GM18867 (cell line): ENCODE data around the gene SH2D3C.

Experiments
- ATAC-seq: cut with Tn5 transposase; IDR thresholded peaks from one replicate; pipeline ENCODE4 v1.9.1; 2021; ENCODE audit warnings: mild to moderate bottlenecking, moderate library complexity; ENCODE audit not compliant: unreplicated experiment

Gene SH2D3C

GRCh38 chr9:127808347-127809001 lies 30.0 kb upstream of the SH2D3C start:
- ATAC-seq = no peak

GRCh38 chr9:127806871-127807270 lies 28.4 kb upstream of the SH2D3C start:
- ATAC-seq = no peak

GRCh38 chr9:127805620-127806019 lies 27.2 kb upstream of the SH2D3C start:
- no peak for ATAC-seq

DNA sequence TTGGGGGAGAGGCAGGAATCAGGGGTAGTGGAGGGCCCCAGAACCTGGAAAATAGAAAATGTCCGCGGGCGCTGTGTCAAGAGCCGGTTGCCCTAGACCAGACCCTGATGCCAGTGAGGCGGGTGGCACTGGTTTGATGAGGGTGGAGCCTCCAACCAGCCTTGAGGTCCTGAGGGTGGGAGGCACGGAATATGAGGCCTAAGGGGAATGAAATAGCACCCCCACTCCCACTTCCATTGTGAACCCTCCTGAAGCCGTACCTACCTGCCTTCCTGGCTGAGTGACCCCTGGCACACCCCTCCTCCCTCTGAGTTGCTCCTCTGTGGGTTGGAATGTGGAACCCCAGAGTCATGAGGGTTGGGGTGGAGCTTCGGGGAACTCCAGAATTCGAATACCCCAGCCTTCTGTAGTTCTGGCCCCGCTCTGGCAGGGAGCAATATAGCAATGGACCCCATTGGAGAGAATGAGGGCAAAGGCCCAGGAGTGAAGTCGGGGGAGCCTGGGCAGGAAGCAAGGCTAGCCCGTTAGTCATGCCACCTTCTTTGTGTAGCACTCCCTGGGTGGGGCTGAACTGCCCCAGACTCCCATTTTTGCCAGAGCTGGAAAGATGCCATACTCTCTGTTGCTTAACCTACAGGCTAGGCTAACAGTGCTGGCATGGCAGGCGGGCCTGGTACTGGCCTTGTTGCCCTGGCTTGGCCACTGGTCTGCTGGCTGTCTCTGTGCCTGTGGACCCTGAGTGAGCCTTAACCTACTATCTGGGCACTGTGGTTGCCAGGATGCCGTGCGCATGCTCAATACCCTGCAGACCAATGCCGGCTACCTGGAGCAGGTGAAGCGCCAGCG lies 25.3 kb upstream of the SH2D3C start:
- no peak for ATAC-seq

DNA sequence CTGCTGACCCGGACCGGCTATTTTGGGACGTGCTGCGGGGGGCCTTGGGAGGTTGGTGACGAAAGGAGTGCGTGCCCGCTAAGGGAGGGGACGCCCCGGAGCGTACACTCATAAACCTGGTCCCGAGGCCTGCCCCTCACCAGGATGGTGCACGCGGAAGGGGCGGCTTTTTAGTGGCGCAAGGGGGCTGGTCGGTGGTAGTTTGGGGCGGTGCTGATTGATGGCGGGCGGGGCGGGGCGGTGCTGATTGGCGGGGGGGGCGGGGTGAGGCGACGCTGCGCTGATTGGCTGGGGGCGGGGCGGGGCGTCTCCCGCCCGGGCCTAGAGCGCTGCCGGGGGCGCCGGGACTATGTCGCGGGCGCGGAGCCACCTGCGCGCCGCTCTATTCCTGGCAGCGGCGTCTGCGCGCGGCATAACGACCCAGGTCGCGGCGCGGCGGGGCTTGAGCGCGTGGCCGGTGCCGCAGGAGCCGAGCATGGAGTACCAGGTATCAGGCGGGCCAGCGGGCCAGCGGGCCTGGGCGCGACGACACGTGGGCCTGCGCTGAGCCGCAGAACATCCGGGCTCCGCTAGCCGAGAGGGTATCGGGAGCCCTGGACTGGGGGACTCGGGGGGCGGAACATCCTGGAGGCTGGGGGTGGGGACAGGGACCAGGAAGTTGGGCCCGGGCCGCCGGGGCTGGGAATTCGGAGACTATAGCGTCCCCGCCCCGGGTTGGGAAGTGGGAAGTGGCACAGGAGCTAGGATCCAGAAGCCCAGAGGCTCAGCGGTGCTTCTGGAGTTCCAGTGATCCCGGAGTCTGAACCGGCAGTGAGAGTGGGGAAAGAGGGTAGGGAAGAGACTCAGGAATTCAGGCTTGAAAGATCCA lies 24.3 kb upstream of the SH2D3C start, which contains the start of gene FPGS:
Gene FPGS (plus strand): TSS at position 307 of the 868 bp plus-strand sequence. CDS start 43 bp downstream, at position 350.
- peak; percentile 66 for ATAC-seq

DNA sequence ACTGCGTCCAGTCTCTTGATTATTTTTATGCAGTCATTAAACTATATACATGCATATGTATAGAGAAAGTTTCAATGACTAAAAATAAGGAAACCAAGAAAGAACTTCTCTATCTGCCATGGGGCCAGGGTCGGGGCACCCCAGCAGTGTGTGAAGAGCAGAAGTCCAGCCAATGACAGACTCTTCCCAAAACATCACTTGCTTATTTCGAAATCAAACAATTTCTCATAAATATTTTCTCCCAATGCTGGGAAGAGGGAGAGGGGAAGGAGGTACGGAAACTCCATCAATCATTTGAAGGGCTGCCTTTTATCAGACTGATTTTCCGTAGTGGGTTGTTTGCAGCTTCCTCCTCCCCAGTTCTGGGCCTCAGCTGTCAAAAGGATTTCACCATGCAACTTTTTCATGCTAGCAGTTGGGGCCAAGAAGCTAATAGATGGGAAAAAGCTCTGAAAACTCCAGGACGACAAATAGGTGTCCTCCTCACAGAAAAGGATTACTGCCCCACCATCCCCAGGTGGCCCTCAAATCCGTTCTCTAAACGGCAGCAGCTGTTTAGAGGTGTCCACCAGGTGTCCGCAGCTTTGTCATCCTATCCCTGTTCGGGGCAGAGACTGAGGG lies 23.6 kb upstream of the SH2D3C start:
- ATAC-seq = no peak

GRCh38 chr9:127796852-127797370 lies 18.4 kb upstream of the SH2D3C start:
- no peak for ATAC-seq

- ATAC-seq = no peak
These were observed 17.9 kb upstream of the SH2D3C start for GRCh38 chr9:127796225-127796813.

DNA sequence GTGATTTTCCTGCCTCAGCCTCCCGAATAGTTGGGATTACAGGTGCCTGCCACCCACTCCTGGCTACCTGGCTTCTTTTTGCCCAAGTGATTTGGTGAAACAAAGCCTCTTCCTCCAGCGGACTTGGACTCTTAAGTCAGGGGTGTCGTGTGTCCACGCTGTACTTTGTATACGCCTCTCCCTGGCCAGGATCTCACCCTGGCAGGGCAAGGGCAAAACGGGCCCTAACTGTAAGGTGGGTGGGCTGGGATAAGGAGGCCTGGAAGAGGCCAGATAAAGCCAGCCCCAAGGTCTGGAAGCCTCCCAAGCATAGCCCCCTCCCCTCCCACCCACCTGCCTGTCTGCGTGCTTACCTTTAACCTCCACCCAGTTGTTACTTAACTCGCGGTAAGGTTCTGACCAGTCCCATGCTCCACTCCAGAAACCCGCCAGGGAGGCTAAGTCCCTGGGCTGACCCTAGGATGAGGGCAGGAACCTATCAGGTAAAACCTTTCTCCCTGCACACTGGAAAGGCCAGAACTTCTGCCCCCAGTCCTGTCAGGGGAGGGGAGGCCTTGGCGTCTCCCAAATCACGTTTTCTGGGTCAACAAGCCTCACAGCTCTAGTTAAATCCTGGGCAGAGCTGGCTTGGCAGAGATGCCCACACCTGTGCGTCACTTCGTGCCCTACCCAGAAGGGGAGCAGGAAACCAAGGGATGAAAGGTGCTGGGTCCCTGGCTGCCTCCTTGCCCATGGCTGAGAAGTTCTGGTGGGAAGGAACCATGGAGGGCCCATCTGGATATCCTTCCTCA lies 15.7 kb upstream of the SH2D3C start:
- no peak for ATAC-seq

GRCh38 chr9:127793093-127793708 lies 14.7 kb upstream of the SH2D3C start:
- no peak for ATAC-seq

- ATAC-seq = no peak
These were observed 14.1 kb upstream of the SH2D3C start for GRCh38 chr9:127792417-127793031.

DNA sequence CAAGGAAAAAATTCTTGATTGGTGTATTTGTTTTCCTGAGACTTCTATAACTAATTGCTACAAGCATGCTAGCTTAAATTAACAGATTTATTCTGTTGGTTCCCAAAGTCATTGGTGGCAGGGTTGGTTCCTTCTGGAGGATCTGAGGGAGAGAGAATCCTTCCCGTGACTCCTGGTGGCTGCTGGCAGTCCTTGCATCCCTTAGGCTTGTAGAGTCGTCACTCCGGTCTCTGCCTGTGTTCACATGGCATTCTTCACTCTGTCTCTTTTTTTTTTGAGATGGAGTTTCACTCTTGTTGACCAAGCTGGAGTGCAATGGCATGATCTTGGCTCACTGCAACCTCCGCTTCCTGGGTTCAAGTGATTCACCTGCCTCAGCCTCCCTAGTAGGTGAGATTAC lies 12.6 kb upstream of the SH2D3C start:
- no peak for ATAC-seq

- ATAC-seq = no peak
These were observed 11.8 kb upstream of the SH2D3C start for GRCh38 chr9:127790094-127790855.

DNA sequence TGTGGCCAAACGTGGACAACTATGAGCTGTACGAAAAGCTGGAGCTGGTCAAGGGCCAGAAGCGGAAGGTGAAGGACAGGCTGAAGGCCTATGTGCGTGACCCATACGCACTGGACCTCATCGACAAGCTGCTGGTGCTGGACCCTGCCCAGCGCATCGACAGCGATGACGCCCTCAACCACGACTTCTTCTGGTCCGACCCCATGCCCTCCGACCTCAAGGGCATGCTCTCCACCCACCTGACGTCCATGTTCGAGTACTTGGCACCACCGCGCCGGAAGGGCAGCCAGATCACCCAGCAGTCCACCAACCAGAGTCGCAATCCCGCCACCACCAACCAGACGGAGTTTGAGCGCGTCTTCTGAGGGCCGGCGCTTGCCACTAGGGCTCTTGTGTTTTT lies 10.7 kb upstream of the SH2D3C start:
- ATAC-seq = no peak

GRCh38 chr9:127788337-127789011 lies 10.0 kb upstream of the SH2D3C start:
- no peak for ATAC-seq

- ATAC-seq = no peak
These were observed 8.3 kb upstream of the SH2D3C start for GRCh38 chr9:127786773-127787104.
